A673 (cell line): ENCODE results near the gene PELI2. TPM values are rescaled to one million over a fixed set of nuclear protein-coding genes. Genes with fewer than 3 reads are reported as not detected.

ENCODE experiments used
- BruUV-seq: library from RNA; stranded (reverse); fragments of 400-500 nt; replicated peaks from 2 replicates; lab custom pipeline; 2021; lab: Mats Ljungman, UMichigan
- CTCF ChIA-PET: fragments of 300-600 bp; sonication (Branson Sonifier 250); formaldehyde crosslinking; loops from one replicate; lab custom pipeline; 2022; ENCODE audit warnings: antibody characterized with exemption; lab: Charles Lee
- POLR2A ChIA-PET: fragments of 300-600 bp; sonication (Branson Sonifier 250); formaldehyde crosslinking; loops from one replicate; lab custom pipeline; 2022; ENCODE audit warnings: antibody characterized with exemption; ENCODE audit not compliant: low non-redundant PET; lab: Charles Lee
- DNase-seq: peaks from one replicate; pipeline ENCODE4 v3.0.0-alpha.2; 2015; ENCODE audit warnings: low spot score
- H3K27ac ChIP-seq: fragments of 200-600 bp; sonication (generic); 2 replicates; pipeline ENCODE4 v1.5.1; 2016; ENCODE audit warnings: mixed run types, low read depth, mild to moderate bottlenecking, mixed read lengths, antibody characterized with exemption, low read length; ENCODE audit not compliant: poor library complexity, severe bottlenecking
- H3K27me3 ChIP-seq: fragments of 200-600 bp; sonication (generic); replicated peaks from 2 replicates; pipeline ENCODE4 v1.6.1; 2017; ENCODE audit warnings: mixed run types, low read depth, mild to moderate bottlenecking, mixed read lengths, antibody characterized with exemption, low read length; ENCODE audit not compliant: insufficient read depth, poor library complexity
- H3K36me3 ChIP-seq: fragments of 200-600 bp; sonication (generic); 2 replicates; pipeline ENCODE4 v1.6.1; 2016; ENCODE audit warnings: mixed run types, mild to moderate bottlenecking, mixed read lengths, antibody characterized with exemption, low read length; ENCODE audit not compliant: insufficient read depth, poor library complexity, severe bottlenecking
- H3K4me1 ChIP-seq: fragments of 200-600 bp; sonication (generic); 2 replicates; pipeline ENCODE4 v1.6.1; 2017; ENCODE audit warnings: mixed run types, mild to moderate bottlenecking, mixed read lengths, antibody characterized with exemption, low read length; ENCODE audit not compliant: insufficient read depth, poor library complexity, severe bottlenecking
- H3K4me3 ChIP-seq: fragments of 200-600 bp; sonication (generic); 2 replicates; pipeline ENCODE4 v1.5.1; 2016; ENCODE audit warnings: low read depth, mixed run types, mild to moderate bottlenecking, mixed read lengths, low read length; ENCODE audit not compliant: poor library complexity, severe bottlenecking
- H3K9me3 ChIP-seq: fragments of 200-600 bp; sonication (generic); 2 replicates; pipeline ENCODE4 v1.6.1; 2016; ENCODE audit warnings: mixed run types, low read depth, mild to moderate bottlenecking, mixed read lengths, antibody characterized with exemption, low read length; ENCODE audit not compliant: poor library complexity, severe bottlenecking
- EZH2 ChIP-seq: fragments of 200-600 bp; sonication (generic); IDR thresholded peaks from 2 replicates; pipeline ENCODE4 v1.6.1; 2017; ENCODE audit warnings: borderline replicate concordance, low read depth, mild to moderate bottlenecking, mixed read lengths, antibody characterized with exemption, low read length; ENCODE audit not compliant: poor library complexity, severe bottlenecking
- intact Hi-C: fragments of 100-400 bp; cut with micrococcal nuclease; formaldehyde crosslinking; loops from one replicate; pipeline ENCODE4 v1.10.0; 2022; ENCODE audit not compliant: unreplicated experiment
- total RNA-seq: library from RNA; stranded (reverse); gene quantifications from 2 replicates; pipeline ENCODE4 v1.2.3, GENCODE V29; 2021
- TF ChIP-seq, protein P1 (sequence below): fragments of 300-800, 200-600 bp; sonication (generic); conservative IDR thresholded peaks from 2 replicates; pipeline ENCODE4 v1.5.1; 2017; ENCODE audit warnings: low read depth, mild to moderate bottlenecking, antibody characterized with exemption, low read length, moderate library complexity, mixed read lengths

PELI2 gene
- total RNA-seq, 1 experiment from 2014 or later, result 5.5 TPM

GRCh38 chr14:56293506-56293905 is 175.3 kb downstream of the PELI2 start:
- BruUV-seq, result no TSS peak
- intact Hi-C loops, result no loop called here
- Histone ChIP-seq H3K27ac (no peak overlapping the region), H3K27me3 (no peaks in the 10 kb centered on the region), H3K36me3 (no peaks in the 10 kb centered on the region), H3K4me1 (no peaks in the 10 kb centered on the region), H3K9me3 (no peaks in the 10 kb centered on the region), H3K4me3 (no peak overlapping the region)
- POLR2A ChIA-PET, result no interaction called here
- DNase-seq, result no peak
- CTCF ChIA-PET, result no interaction called here
- TF ChIP-seq, protein P1, sequence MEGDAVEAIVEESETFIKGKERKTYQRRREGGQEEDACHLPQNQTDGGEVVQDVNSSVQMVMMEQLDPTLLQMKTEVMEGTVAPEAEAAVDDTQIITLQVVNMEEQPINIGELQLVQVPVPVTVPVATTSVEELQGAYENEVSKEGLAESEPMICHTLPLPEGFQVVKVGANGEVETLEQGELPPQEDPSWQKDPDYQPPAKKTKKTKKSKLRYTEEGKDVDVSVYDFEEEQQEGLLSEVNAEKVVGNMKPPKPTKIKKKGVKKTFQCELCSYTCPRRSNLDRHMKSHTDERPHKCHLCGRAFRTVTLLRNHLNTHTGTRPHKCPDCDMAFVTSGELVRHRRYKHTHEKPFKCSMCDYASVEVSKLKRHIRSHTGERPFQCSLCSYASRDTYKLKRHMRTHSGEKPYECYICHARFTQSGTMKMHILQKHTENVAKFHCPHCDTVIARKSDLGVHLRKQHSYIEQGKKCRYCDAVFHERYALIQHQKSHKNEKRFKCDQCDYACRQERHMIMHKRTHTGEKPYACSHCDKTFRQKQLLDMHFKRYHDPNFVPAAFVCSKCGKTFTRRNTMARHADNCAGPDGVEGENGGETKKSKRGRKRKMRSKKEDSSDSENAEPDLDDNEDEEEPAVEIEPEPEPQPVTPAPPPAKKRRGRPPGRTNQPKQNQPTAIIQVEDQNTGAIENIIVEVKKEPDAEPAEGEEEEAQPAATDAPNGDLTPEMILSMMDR, result no peak
- no peak for TF ChIP-seq EZH2

- CTCF ChIA-PET, result interaction anchor here (0.7 kb wide), 1 partner anchor 562 kb away, joined by 4 read pairs; no protein-coding TSS in a partner anchor
- intact Hi-C loops, result no loop called here
- no peak overlapping the region for H3K4me3 ChIP-seq
- TF ChIP-seq, protein P1, result no peak
- no peak for TF ChIP-seq EZH2
- no peaks in the 10 kb centered on the region for H3K27me3 ChIP-seq
- DNase-seq, result no peak
- H3K9me3 ChIP-seq, result no peaks in the 10 kb centered on the region
- no peak overlapping the region for H3K27ac ChIP-seq
- no peaks in the 10 kb centered on the region for H3K36me3 ChIP-seq
- no peaks in the 10 kb centered on the region for H3K4me1 ChIP-seq
- no TSS peak for BruUV-seq
- POLR2A ChIA-PET, result no interaction called here
Measured at GRCh38 chr14:56294128-56294527, 175.9 kb downstream of the PELI2 start.

DNA sequence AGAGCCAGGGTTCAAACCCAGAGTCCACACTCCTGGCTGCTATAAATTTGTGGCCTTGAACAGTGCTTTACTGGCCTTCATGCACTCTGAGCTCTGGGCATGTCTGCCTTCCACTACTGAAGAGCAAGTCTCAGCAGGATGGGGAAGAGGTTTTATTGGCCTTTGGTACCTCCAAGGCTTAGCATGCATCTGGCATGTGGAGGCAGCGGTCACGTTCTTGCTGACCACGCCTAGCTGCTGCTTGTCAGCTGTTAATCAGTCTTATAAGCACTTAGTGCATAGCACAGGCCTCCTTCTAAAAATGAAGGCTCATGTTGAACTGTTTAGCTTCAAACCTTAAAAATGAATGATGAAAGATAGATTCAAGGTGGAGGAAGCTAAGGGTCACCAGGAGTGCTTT is 177.5 kb downstream of the PELI2 start:
- CTCF ChIA-PET, result no interaction called here
- no TSS peak for BruUV-seq
- POLR2A ChIA-PET, result no interaction called here

More for the DNA sequence above, 177.5 kb downstream of the PELI2 start:
- Histone ChIP-seq H3K27me3 (no peaks in the 10 kb centered on the region), H3K27ac (no peak overlapping the region), H3K4me1 (no peaks in the 10 kb centered on the region), H3K36me3 (no peaks in the 10 kb centered on the region), H3K4me3 (no peak overlapping the region), H3K9me3 (no peaks in the 10 kb centered on the region)
- intact Hi-C loops, result no loop called here
- no peak for DNase-seq
- TF ChIP-seq, protein P1, result no peak
- TF ChIP-seq EZH2, result no peak
